Epithelial cell of esophagus (primary cell): Measurements from ENCODE around the gene DPPA2.

Experiments used
- DNase-seq: peaks from one replicate; pipeline ENCODE4 v3.0.0; 2010; ENCODE audit warnings: low read depth
- H3K4me3 ChIP-seq: 2 replicates; pipeline ENCODE4 v1.5.1; 2011; ENCODE audit warnings: mild to moderate bottlenecking, low read length, control low read depth
- CTCF ChIP-seq: IDR thresholded peaks from 2 replicates; pipeline ENCODE4 v1.5.1; 2011; ENCODE audit warnings: low read depth, mild to moderate bottlenecking, low read length, control low read depth, inconsistent platforms; ENCODE audit not compliant: insufficient read depth; ENCODE audit errors: missing control alignments

DPPA2 gene

GRCh38 chr3:109353057-109353456 is 36.7 kb upstream of the DPPA2 start:
- DNase-seq: no peak
- no peak overlapping the region for H3K4me3 ChIP-seq
- no peak for TF ChIP-seq CTCF

GRCh38 chr3:109351231-109351630 is 34.9 kb upstream of the DPPA2 start:
- no peak for TF ChIP-seq CTCF
- no peak for DNase-seq

GRCh38 chr3:109346770-109347295 is 30.5 kb upstream of the DPPA2 start:
- TF ChIP-seq CTCF: no peak
- DNase-seq: no peak
- no peak overlapping the region for H3K4me3 ChIP-seq

More at GRCh38 chr3:109351231-109351630, 34.9 kb upstream of the DPPA2 start:
- no peak overlapping the region for H3K4me3 ChIP-seq

GRCh38 chr3:109346099-109346498 is 29.8 kb upstream of the DPPA2 start:
- H3K4me3 ChIP-seq: no peak overlapping the region
- TF ChIP-seq CTCF: no peak
- no peak for DNase-seq

GRCh38 chr3:109339714-109340648 is 23.7 kb upstream of the DPPA2 start:
- DNase-seq: no peak
- no peak for TF ChIP-seq CTCF
- H3K4me3 ChIP-seq: no peak overlapping the region

- no peak for DNase-seq
- no peak overlapping the region for H3K4me3 ChIP-seq
- TF ChIP-seq CTCF: no peak
Observed at GRCh38 chr3:109339197-109339596, 22.9 kb upstream of the DPPA2 start.
